GM12874 (cell line): ENCODE results near the gene CRMP1.

Source experiments
- TF ChIP-seq, protein P1 (sequence below): IDR thresholded peaks from 2 replicates; pipeline ENCODE4 v1.5.1; 2011; ENCODE audit warnings: low read depth, mild to moderate bottlenecking, control low read depth, low read length, moderate library complexity; ENCODE audit not compliant: insufficient read depth

CRMP1 gene

DNA sequence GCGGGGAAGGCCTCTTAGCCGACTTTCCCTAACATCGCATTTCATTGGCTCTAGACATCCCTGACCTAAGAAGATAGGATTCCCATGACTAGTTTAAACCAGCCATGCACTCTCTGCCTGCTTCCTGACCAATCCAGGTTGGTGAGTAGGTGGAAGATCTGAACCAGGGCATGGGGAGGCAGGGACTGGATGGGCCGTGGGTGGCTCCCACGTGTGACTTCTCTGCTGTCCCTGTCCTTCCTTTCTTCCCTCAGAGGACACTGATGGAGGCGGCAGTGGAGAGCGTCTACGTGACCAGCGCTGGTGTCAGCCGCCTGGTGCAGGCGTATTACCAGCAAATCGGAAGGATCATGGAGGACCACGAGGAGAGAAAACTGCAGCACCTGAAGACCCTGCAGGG lies 91.2 kb downstream of the CRMP1 start:
- TF ChIP-seq, protein P1, sequence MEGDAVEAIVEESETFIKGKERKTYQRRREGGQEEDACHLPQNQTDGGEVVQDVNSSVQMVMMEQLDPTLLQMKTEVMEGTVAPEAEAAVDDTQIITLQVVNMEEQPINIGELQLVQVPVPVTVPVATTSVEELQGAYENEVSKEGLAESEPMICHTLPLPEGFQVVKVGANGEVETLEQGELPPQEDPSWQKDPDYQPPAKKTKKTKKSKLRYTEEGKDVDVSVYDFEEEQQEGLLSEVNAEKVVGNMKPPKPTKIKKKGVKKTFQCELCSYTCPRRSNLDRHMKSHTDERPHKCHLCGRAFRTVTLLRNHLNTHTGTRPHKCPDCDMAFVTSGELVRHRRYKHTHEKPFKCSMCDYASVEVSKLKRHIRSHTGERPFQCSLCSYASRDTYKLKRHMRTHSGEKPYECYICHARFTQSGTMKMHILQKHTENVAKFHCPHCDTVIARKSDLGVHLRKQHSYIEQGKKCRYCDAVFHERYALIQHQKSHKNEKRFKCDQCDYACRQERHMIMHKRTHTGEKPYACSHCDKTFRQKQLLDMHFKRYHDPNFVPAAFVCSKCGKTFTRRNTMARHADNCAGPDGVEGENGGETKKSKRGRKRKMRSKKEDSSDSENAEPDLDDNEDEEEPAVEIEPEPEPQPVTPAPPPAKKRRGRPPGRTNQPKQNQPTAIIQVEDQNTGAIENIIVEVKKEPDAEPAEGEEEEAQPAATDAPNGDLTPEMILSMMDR: no peak

DNA sequence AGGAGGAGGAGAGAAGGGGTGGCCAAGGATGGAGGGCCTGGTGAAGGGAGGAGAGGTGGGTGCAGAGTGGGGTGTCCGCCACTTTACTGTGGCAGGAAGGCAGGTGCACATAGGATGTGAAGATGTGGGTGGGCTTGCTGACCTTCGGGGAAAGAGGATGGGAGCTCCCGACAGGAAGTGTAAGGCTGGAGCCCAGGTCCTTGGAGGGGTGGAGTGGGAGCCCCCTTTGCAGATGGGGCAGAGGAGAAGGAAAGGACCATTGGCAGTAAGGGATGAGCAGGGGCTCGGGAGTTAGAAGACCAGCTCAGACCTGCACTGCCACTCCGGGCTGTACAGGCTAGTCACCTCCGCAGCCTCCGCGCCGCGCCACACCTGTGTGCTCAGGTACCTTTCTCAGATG lies 92.4 kb downstream of the CRMP1 start:
- TF ChIP-seq, protein P1: no peak

DNA sequence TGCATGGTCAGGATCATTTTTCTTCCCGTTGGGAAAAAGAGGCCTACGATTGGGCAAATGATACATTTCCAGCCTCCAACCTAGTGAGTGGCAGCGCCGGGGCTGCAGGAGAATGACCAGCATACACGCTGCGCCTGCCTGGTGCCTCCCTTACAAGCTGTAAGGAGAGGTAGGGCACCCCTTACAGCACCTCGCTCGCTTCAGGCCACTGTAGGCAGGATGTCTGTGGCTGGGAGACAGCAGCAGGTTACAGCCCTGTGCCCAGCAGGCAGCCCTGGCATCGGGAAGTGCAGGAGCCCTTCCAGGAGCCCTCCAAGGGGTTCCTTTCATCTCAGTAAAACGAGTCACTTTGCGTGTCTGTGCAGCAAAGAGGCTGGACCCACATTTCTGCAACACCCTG lies 93.5 kb downstream of the CRMP1 start:
- TF ChIP-seq, protein P1: no peak

DNA sequence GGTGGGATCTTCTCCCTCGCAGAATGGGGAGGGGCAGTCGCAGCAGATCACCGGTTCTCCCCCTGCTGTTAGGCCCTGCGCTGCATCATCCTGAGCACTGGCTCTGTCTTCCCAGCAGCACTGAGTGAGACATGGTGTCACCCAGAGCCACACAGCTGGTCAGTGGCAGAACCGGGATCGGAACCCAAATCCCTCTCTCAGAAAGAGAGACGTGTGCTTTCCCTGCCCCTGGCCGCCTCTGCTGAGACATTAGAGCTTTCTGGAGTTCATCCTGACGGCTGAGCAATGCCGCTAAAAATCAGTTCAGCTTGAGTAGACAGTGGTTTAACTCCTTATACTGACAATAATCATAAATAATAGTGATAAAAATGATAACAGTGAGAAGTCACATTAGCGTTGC lies 93.9 kb downstream of the CRMP1 start:
- TF ChIP-seq, protein P1: no peak

DNA sequence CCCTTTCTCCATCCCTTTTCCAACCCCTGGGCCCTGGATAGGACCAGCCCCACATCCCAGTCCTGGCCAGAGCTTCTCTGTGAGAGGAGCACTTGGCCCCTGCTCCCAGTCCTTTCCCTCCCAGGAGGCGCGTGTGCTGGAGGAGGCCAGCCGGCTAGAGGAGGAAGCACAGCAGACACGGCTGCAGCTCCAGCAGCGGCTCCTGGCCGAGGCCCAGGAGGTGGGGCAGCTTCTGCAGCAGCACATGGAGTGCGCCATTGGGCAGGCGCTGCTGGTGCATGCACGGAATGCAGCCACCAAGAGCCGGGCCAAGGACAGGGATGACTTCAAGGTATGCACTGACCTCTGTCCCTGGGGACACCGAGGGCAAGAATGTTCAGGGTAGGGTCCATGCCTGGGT lies 94.4 kb downstream of the CRMP1 start:
- TF ChIP-seq, protein P1: no peak

DNA sequence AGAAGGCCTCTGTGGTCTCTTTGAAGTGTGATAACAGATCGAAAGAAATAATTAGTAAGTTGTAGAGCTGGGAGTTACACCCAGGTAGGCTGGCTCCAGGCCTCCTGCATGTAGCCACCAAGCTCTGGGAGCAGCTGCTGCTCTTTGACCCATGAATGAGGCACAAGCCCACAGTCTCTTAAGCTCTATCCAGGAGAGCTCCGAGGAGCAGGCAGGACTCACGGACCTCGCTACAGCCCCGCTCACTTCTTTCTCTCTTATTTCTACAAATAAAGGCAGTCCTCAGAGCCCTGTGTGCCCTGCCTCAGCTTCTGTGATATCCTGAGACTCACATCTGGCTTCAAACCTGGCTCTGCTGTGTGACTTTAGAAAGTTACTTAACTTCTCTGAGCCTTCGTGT lies 95.0 kb downstream of the CRMP1 start:
- TF ChIP-seq, protein P1: no peak

DNA sequence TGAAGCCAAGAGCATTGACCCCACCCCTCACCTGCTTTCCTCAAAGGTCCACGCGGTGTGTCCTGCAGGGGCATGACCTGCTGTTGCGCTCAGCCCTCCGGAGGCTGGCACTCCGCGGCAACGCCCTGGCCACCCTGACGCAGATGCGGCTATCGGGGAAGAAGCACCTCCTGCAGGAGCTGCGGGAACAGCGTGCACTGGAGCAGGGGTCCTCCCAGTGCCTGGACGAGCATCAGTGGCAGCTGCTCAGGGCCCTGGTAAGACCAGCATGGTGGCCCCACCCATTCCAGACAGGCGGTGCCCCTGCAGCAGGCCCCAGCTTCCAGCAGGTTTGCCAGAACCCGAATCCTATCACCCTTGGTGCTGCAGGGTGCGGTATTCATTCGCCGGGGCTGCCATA lies 95.9 kb downstream of the CRMP1 start:
- TF ChIP-seq, protein P1: no peak

DNA sequence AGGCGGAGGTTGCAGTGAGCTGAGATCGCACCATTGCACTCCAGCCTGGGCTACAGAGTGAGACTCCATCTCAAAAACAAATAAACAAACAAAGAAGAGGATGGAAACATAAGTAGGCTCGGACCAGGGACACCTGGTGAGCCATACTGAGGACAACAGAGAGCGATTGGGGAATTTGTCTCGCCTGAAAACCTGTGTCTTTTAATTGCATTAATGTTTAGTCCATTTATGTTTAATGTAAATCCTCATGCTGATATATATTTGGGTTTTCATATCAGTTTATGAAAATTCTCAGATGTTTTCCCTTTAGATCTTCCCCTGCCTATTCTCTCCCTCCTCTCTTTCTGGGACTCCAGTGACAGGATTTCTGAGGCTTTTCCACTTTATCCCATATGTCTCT lies 97.3 kb downstream of the CRMP1 start:
- TF ChIP-seq, protein P1: no peak
